HG03060 (cell line): Measurements from ENCODE around the gene ISM2.

ENCODE experiments used
- ATAC-seq: cut with Tn5 transposase; IDR thresholded peaks from one replicate; pipeline ENCODE4 v1.9.1; 2021; ENCODE audit warnings: low read depth, moderate number of reproducible peaks; ENCODE audit not compliant: unreplicated experiment

Gene ISM2

GRCh38 chr14:77508876-77509275, 10.3 kb upstream of the ISM2 start:
- no peak for ATAC-seq

DNA sequence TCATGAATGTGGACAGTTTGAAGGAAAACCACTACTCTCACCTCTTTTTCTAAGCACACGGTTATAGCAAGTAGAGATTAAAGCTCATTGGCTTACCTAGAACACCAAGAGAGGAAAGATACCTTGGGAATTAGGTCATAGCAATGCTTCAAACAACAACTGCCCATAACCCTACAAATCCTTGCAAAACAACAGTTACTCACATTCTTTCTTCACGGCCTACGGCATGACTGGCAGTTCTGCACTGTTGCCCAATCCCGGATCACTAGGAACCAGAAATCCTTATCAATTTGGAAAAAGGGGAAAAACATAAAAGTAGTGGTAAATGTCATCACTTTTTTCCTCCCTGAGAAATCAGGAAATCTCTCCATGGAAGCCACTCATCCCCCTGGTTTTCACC, 9.6 kb upstream of the ISM2 start:
- no peak for ATAC-seq

DNA sequence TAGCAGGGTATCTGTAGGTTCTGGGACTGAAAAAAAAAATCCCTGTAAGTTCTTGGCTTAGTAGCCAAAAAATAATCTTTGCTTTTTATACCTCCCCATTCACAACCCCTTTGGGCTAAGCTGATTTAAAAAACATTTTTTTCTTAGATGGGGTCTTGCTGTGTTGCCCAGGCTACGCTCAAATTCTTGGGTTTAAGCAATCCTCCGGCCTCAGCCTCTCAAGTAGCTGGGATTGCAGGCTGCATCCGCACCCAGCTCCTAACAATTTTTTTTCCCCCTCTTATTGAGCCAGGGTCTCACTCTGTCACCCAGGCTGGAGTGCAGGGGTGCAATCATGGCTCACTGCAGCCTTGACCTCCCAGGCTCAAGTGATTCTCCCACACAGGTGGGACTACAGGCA, 9.1 kb upstream of the ISM2 start:
- no peak for ATAC-seq

- no peak for ATAC-seq
Measured at GRCh38 chr14:77505031-77505430, 6.4 kb upstream of the ISM2 start.

DNA sequence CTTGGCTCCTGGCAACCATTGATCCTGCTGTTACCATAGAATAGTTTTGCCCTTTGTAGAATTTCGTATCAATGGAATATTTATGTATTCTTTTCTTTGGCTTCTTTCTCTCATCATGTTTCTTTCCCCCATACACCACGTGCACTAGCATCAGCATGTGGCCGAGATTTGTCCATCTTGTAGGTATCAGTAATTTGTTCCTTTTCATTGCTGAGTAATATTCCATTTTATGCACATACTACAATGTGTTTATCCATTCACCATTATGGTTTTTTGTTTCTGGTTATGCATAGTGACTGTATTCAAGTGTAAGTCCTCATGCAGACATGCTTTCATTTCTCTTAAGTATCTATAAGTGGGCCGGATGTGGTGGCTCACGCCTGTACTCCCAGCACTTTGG, 4.5 kb upstream of the ISM2 start:
- no peak for ATAC-seq

DNA sequence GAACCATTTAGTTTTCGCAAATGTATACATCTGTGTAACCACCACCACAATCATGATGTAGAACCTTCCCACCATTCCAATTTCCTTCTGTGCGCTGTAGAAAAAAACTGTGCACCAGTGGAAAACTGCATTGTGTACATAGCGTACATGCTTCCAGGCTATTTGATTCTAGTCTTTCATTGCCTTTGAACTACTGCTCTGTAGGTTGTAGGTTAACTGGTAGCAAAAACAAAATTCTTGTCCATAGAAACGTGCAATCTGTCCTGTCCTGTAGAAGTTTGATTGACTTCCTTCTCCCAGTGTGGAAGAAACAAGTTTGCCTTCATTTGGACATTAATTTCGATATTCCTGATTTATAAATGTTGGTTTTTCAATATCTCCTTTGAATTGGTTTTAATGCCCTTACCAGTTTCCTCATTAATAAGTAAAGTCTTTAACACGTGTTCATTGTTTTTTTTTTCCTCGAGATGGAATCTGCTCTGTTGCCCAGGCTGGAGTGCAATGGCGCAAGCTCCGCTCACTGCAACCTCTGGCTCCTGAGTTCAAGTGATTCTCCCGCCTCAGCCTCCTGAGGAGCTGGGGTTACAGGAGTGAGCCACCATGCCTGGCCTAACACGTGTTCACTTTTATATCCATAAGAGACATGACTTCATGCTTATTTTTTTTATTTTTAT, 3.6 kb upstream of the ISM2 start:
- no peak for ATAC-seq

GRCh38 chr14:77498984-77499527, 440 bp upstream of the ISM2 start:
- ATAC-seq: no peak

DNA sequence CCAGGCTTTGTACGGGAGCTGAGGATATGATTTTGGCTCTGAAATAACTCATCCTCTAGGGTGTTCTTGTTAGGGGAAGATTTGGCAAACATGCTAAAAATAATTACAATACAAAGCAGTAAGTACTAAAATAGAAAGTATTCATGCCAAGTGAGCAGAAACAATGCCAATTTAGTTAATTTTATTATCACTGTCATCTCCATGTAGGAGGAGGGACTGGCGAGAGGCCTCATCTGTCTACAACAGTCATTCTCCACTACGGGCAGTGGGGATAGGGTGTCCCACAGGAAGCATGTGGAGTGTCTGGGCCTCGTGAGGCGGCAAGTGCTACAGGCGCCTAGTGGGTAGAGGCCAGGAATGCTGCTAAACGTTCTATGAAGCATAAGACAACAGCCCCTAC, 3.3 kb downstream of the ISM2 start:
- ATAC-seq: no peak

DNA sequence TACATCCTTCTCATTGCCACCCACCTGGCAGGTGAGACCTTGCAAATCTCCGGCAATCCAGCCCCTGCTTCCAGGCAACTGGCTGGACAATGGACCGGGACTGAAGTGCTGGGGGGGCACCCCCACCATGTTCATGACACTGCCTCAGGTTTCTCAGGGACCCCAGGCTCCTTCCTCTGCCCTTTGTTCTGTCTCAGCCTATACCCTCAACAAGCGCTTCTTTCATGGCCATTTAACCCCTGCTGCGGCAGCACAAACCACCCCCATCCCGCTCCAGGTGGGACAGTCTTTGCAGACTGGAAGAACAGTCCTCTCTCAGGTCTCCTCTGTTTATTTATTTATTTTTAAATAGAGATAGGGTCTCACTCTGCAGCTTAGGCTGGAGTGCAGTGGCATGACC, 7.6 kb downstream of the ISM2 start:
- no peak for ATAC-seq

GRCh38 chr14:77490347-77490986, 8.1 kb downstream of the ISM2 start:
- no peak for ATAC-seq

- ATAC-seq: no peak
Measured at GRCh38 chr14:77489041-77489440, 9.6 kb downstream of the ISM2 start.

GRCh38 chr14:77488558-77488957, 10.1 kb downstream of the ISM2 start:
- no peak for ATAC-seq

DNA sequence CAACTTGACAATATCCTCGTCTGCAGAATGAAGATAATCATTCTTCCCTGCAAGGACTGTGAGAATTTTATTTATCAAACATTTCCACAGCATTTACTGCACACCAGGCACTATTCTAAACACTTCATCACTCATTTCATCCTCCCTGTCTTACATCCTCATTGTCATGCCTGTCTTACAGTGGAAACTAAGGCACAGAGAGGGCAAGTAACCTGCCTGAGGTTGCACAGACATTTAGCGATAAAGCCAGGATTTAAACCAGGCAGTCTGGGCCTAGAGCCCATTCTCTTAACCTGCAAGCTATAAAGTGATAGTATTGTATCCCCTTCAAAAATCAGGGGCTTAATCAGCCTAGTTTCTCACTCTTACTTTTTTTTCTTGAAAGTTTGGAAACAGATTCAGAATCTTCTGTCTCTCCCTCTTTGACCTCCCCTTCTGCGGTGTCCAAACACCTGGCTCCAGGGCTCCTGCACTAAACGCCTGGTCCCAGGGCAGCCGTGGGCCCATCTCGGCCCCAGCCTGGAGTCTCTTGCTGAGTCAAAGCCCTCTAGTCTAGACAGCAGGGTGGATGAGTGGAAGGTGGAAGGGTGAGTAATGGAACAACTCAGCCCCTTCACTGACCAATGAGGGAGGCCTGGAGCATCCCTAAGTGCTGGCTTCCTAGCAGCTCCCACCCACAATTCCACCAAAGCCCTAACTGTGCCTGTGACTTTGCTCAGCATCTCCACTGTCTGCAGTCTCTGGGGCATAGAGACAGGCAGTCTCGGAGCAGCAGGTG, 12.5 kb downstream of the ISM2 start:
- no peak for ATAC-seq

DNA sequence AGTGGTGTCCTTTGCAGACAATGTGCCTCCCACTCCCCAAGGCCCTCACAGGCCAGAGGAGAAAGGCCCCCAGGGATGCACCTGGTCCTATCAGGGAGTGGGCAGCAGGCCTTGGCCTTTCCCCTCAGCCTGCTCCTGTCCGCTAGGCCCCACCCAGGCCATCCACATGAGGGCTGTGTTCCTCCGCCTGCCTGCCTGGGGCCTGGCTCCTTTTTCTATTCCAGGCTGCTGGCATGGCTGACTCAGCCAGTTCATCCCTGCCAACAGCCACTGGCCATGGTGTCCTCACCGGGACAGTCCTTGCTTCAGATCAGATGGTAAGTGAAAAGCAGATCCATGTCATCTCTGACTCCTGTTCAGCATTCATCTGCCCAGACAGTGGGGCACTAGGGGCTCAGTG, 13.4 kb downstream of the ISM2 start:
- ATAC-seq: no peak

DNA sequence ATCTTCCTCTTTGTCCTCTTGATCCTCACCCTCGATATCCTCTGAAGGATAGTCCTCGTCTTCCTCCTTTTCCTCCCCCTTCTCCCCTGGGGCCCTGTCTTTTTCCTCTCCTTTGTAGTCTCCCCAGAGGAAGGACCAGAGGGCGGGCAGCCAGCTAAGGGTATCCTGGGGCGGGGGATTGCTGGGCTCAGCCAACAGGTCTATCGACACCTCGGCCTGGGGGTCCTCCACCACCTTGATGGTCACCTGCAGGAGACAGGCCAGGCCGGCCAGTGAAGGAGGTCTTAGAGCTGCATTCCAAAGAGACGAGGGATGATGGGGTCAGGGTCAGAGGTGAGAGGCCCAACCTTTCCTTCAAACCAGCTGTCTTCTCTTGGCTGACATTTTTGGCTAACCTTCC, 16.2 kb downstream of the ISM2 start:
- no peak for ATAC-seq

GRCh38 chr14:77478796-77479195, 19.8 kb downstream of the ISM2 start:
- peak; percentile 89 for ATAC-seq

DNA sequence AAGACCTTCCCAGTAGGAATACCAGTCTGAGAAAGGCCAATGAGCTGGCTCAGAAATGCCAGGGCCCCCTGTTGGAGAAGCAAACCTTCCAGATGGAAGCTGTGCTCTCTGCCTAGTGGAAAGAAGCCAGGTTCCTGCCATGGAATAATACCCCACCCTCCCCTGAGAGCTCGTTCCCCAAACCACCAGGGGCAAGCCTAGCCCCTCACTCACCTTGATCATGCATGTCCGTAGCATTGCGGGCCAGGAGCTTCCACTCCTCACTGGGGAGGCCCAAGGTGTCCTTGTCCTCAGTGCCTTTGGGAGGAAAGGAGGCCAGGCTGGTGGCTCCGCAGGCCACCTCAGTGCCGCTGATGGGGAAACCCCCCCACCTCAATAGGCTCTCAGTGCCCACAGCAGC, 20.6 kb downstream of the ISM2 start:
- ATAC-seq: no peak

DNA sequence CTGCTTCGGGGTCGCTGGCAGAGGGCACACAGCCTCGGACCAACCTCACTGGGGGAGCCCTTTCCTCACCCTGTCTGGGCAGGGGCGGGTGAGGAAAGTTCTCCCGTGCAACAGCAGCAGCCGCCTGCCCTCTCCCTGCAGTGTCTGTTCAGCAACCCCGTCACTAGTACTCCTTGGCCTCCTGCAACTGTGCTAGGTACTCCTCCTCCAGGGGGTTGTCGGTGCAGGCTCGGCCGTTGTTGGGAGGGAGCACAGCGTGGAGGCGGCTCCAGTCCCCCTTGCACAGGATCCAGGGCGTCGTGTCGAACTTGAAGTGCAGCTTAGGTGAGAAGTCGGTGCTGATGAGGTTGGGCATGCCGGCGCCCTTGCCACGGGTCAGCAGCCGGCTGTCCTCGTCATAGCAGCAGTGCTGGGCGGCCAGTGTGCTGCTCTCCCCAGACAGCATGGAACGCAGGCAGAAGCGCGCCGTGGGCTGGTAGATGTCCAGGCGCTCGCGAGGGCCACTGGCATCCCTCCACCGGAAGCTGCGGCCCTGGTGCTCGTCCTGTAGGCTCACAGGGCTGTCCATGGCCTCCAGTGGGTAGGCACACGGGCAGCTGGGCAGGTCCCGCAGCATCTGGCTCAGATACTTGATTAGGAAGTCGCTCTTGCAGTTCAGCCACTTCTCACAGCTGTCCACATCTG, 23.0 kb downstream of the ISM2 start:
- ATAC-seq: no peak

GRCh38 chr14:77474479-77475177, 24.0 kb downstream of the ISM2 start:
- ATAC-seq: no peak

DNA sequence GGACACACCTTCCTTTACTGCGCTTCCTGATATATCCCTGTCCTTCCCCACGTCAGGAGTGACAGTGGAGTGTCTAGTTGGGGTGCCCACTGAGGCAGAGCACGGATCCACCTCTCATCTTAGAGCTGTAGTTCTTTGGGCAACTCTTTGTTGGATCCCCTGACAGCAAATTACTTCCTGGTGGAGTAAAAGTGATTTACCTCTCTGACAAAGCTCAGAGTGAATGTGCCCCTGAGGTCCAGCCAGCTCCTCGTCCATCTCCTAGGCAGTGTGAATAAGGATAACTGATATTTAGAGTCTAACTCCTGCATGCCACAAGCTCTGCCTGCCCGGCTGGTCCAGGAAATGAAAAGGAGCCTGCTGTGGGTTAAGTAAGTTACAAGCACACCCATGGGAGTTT, 24.7 kb downstream of the ISM2 start:
- no peak for ATAC-seq
